Neural cell (in vitro differentiated cells): ENCODE data around the gene NTRK2. TPM values are rescaled to one million over a fixed set of nuclear protein-coding genes. Genes with fewer than 3 reads are reported as not detected.

Experiments
- H2AFZ ChIP-seq: fragments of 200-600, 300-800 bp; sonication (generic), shearing (Covaris generic); 2 replicates; pipeline ENCODE4 v1.6.0; 2014; ENCODE audit warnings: low read depth, mild to moderate bottlenecking, antibody characterized with exemption, low read length, moderate library complexity
- H3F3A ChIP-seq: fragments of 200-600 bp; shearing (Covaris generic); 2 replicates; pipeline ENCODE4 v1.6.1; 2016; ENCODE audit warnings: mild to moderate bottlenecking, moderate library complexity, mixed read lengths, antibody characterized with exemption, low read length; ENCODE audit not compliant: insufficient read depth, poor library complexity, severe bottlenecking
- H3K27ac ChIP-seq: fragments of 200-600, 300-800 bp; sonication (generic), shearing (Covaris generic); 2 replicates; pipeline ENCODE4 v1.5.1; 2014; ENCODE audit warnings: mild to moderate bottlenecking, low read length, moderate library complexity
- H3K27me3 ChIP-seq: fragments of 300-800, 200-600 bp; sonication (generic), shearing (Covaris generic); 2 replicates; pipeline ENCODE4 v1.6.0; 2014; ENCODE audit warnings: mild to moderate bottlenecking, low read depth, low read length, moderate library complexity; ENCODE audit not compliant: insufficient read depth
- H3K36me3 ChIP-seq: fragments of 300-800, 200-600 bp; sonication (generic), shearing (Covaris generic); 2 replicates; pipeline ENCODE4 v1.5.1; 2014; ENCODE audit warnings: mild to moderate bottlenecking, antibody characterized with exemption, low read length, moderate library complexity; ENCODE audit not compliant: insufficient read depth
- H3K4me2 ChIP-seq: fragments of 300-800, 200-600 bp; sonication (generic), shearing (Covaris generic); 2 replicates; pipeline ENCODE4 v1.6.0; 2014; ENCODE audit warnings: mild to moderate bottlenecking, low read length
- H3K4me3 ChIP-seq: fragments of 300-800, 200-600 bp; sonication (generic), shearing (Covaris generic); 2 replicates; pipeline ENCODE4 v1.5.1; 2014; ENCODE audit warnings: mild to moderate bottlenecking, low read length, moderate library complexity
- H3K79me2 ChIP-seq: fragments of 200-600 bp; shearing (Covaris generic); replicated peaks from 2 replicates; pipeline ENCODE4 v1.6.0; 2014; ENCODE audit warnings: mild to moderate bottlenecking, low read length, moderate library complexity; ENCODE audit not compliant: insufficient read depth
- H3K9ac ChIP-seq: fragments of 300-800, 200-600 bp; sonication (generic), shearing (Covaris generic); 2 replicates; pipeline ENCODE4 v1.6.1; 2016; ENCODE audit warnings: mild to moderate bottlenecking, low read length, mixed read lengths
- H3K9me2 ChIP-seq: fragments of 200-600 bp; shearing (Covaris generic); 2 replicates; pipeline ENCODE4 v1.6.1; 2016; ENCODE audit warnings: mild to moderate bottlenecking, low read length, mixed read lengths; ENCODE audit not compliant: insufficient read depth
- H3K9me3 ChIP-seq: fragments of 200-600, 300-800 bp; sonication (generic), shearing (Covaris generic); 2 replicates; pipeline ENCODE4 v1.6.1; 2016; ENCODE audit warnings: mild to moderate bottlenecking, mixed run types, low read length, moderate library complexity, mixed read lengths
- H4K20me1 ChIP-seq: fragments of 200-600 bp; shearing (Covaris generic); 2 replicates; pipeline ENCODE4 v1.6.1; 2016; ENCODE audit warnings: mild to moderate bottlenecking, mixed run types; ENCODE audit not compliant: insufficient read depth
- CTCF ChIP-seq: fragments of 450-650 bp; IDR thresholded peaks from 2 replicates; pipeline ENCODE4 v1.5.1; 2014; ENCODE audit warnings: antibody characterized with exemption, mild to moderate bottlenecking, moderate library complexity; ENCODE audit not compliant: poor library complexity, severe bottlenecking
- EP300 ChIP-seq: fragments of 450-650 bp; conservative IDR thresholded peaks from 2 replicates; pipeline ENCODE4 v1.6.1; 2014; ENCODE audit warnings: antibody characterized with exemption, mild to moderate bottlenecking, moderate library complexity; ENCODE audit not compliant: poor library complexity, severe bottlenecking
- EZH2 ChIP-seq: fragments of 200-600, 300-800 bp; shearing (Covaris generic), sonication (generic); IDR thresholded peaks from 2 replicates; pipeline ENCODE4 v1.6.1; 2014; ENCODE audit warnings: antibody characterized with exemption, low read length, borderline replicate concordance, mild to moderate bottlenecking; ENCODE audit not compliant: insufficient read depth, poor library complexity, severe bottlenecking
- MXI1 ChIP-seq: fragments of 450-650 bp; conservative IDR thresholded peaks from 2 replicates; pipeline ENCODE4 v1.6.1; 2014; ENCODE audit warnings: antibody characterized with exemption, mild to moderate bottlenecking; ENCODE audit not compliant: poor library complexity, severe bottlenecking
- POLR2AphosphoS5 ChIP-seq: IDR thresholded peaks from 2 replicates; pipeline ENCODE4 v1.6.1; 2012
- RAD21 ChIP-seq: fragments of 450-650 bp; conservative IDR thresholded peaks from 2 replicates; pipeline ENCODE4 v1.6.1; 2014; ENCODE audit warnings: antibody characterized with exemption, mild to moderate bottlenecking, moderate library complexity
- SMC3 ChIP-seq: fragments of 450-650 bp; conservative IDR thresholded peaks from 2 replicates; pipeline ENCODE4 v1.6.1; 2014; ENCODE audit warnings: antibody characterized with exemption, mild to moderate bottlenecking, moderate library complexity; ENCODE audit not compliant: poor library complexity
- TAF1 ChIP-seq: IDR thresholded peaks from 2 replicates; pipeline ENCODE4 v1.6.1; 2012; ENCODE audit warnings: low read depth
- polyA plus RNA-seq: library from polyadenylated mRNA; depleted of rRNA; stranded (reverse); fragments of >200 nt; gene quantifications from 2 replicates; pipeline ENCODE4 v1.2.3, GENCODE V29; 2014
- TF ChIP-seq, protein P1 (sequence below): IDR thresholded peaks from 2 replicates; pipeline ENCODE4 v1.6.1; 2012; ENCODE audit warnings: borderline replicate concordance

NTRK2 gene
- polyA plus RNA-seq, 1 donor from 2014 or later: 14.2 TPM

DNA sequence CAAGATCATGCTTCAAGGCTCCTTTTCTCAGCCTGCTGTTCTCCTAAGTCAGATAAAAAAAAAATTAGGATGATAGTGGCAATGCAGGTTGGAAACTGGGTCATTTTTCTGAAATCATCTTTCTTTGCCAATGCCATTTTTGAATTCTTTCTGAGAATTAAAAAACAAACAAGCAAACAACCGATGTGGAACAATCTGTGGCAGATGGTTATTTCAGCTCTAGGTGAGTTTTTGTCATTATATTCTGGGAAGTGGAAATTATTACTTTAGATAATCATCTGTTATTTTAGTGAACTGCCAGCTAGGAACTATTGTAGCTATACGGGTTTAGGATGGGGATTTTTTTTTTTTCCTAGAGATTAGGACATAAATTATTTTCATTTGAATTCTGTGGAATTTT is 129.7 kb downstream of the NTRK2 start:
- Histone ChIP-seq H3K4me2 (no peak overlapping the region), H3K27ac (no peak overlapping the region), H3K79me2 (no peaks in the 10 kb centered on the region), H2AFZ (no peak overlapping the region), H4K20me1 (no peaks in the 10 kb centered on the region), H3K9me3 (no peaks in the 10 kb centered on the region), H3K9me2 (no peaks in the 10 kb centered on the region), H3F3A (no peaks in the 10 kb centered on the region), H3K9ac (no peak overlapping the region), H3K27me3 (no peaks in the 10 kb centered on the region), H3K4me3 (no peak overlapping the region), H3K36me3 (no peaks in the 10 kb centered on the region)
- TF ChIP-seq, protein P1, sequence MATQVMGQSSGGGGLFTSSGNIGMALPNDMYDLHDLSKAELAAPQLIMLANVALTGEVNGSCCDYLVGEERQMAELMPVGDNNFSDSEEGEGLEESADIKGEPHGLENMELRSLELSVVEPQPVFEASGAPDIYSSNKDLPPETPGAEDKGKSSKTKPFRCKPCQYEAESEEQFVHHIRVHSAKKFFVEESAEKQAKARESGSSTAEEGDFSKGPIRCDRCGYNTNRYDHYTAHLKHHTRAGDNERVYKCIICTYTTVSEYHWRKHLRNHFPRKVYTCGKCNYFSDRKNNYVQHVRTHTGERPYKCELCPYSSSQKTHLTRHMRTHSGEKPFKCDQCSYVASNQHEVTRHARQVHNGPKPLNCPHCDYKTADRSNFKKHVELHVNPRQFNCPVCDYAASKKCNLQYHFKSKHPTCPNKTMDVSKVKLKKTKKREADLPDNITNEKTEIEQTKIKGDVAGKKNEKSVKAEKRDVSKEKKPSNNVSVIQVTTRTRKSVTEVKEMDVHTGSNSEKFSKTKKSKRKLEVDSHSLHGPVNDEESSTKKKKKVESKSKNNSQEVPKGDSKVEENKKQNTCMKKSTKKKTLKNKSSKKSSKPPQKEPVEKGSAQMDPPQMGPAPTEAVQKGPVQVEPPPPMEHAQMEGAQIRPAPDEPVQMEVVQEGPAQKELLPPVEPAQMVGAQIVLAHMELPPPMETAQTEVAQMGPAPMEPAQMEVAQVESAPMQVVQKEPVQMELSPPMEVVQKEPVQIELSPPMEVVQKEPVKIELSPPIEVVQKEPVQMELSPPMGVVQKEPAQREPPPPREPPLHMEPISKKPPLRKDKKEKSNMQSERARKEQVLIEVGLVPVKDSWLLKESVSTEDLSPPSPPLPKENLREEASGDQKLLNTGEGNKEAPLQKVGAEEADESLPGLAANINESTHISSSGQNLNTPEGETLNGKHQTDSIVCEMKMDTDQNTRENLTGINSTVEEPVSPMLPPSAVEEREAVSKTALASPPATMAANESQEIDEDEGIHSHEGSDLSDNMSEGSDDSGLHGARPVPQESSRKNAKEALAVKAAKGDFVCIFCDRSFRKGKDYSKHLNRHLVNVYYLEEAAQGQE: no peak
- TF ChIP-seq EP300: no peak
- no peak for TF ChIP-seq TAF1
- no peak for TF ChIP-seq RAD21
- TF ChIP-seq MXI1: no peak
- TF ChIP-seq CTCF: no peak

DNA sequence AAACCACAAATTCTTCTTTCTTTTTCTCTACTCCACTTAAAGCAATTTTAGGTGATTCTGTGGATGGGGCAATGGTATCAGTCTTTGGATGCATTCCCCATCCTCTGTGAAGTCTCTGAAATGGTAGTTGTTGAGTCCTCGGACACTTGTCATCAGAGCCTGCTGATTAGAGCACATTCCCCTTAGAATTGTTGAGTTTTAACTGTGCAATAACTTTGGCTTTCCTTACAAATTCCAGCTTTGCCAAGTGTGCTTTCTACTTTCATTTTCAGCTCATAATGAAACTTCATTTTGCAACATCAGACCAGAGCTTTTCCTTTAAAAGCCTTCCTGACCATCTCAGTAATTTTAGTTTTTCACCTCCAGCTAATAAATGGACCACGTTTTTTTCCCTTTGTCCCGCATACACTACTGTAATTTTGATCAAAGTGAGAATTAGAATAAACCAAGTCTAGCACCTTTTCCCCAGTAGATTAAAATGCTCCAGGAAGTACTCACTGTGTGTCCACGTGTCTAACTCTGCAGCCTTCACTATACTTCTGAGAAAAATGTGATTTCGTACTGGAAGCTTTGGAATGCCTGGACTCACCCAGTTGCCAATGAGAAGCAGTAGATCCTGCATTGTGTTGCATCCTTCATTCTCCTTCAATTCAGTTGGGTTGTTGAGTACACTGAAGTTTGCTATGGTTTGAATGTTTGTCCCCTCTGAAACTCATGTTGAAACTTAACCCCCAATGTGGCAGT is 135.6 kb downstream of the NTRK2 start:
- TF ChIP-seq POLR2AphosphoS5 (no peak), EP300 (no peak), TAF1 (no peak), EZH2 (no peak), SMC3 (no peak), RAD21 (no peak), CTCF (no peak), MXI1 (no peak)
- TF ChIP-seq, protein P1: no peak
- Histone ChIP-seq H2AFZ (no peak overlapping the region), H3K4me2 (no peak overlapping the region)

More for the DNA sequence above, 135.6 kb downstream of the NTRK2 start:
- Histone ChIP-seq H3K4me3 (no peak overlapping the region), H3K36me3 (no peaks in the 10 kb centered on the region), H3K79me2 (no peaks in the 10 kb centered on the region), H3K9me3 (no peaks in the 10 kb centered on the region), H3K27ac (no peak overlapping the region), H4K20me1 (no peaks in the 10 kb centered on the region), H3F3A (no peaks in the 10 kb centered on the region), H3K9me2 (no peaks in the 10 kb centered on the region), H3K9ac (no peak overlapping the region), H3K27me3 (no peaks in the 10 kb centered on the region)
